ENCODE results near the gene KIF20A.

- TF ChIP-seq CTCF (IDR thresholded peaks at IDR 0.05) (no peak), EP300 (IDR thresholded peaks at IDR 0.05) (no peak)
Observed at GRCh38 chr5:138226910-138227309, 48.0 kb downstream of the KIF20A start.

Data from tibial nerve (tissue), 4 donors.